Sigmoid colon (tissue), 7 donors: ENCODE measurements around the gene ETV6. TPM values are rescaled to one million over a fixed set of nuclear protein-coding genes. Genes with fewer than 3 reads are reported as not detected.

Experiments used
- DNase-seq: peaks from one replicate; pipeline ENCODE4 v3.0.0-alpha.2; 2019
- H3K27ac ChIP-seq, 4 donors: fragments of 200-600 bp; sonication (generic); one replicate each; pipeline ENCODE4 v1.5.1; 2016 to 2019; ENCODE audit warnings: mild to moderate bottlenecking in 1 of 4
- H3K27me3 ChIP-seq, 3 donors: fragments of 200-600 bp; sonication (generic); one replicate each; pipeline ENCODE4 v1.5.1; 2019; ENCODE audit warnings: mild to moderate bottlenecking in 1 of 3
- H3K36me3 ChIP-seq, 4 donors: fragments of 200-600 bp; sonication (generic); one replicate each; pipeline ENCODE4 v1.5.1; 2016 to 2019
- H3K4me1 ChIP-seq, 4 donors: fragments of 200-600 bp; sonication (generic); one replicate each; pipeline ENCODE4 v1.5.1; 2017 to 2019
- H3K4me3 ChIP-seq, 4 donors: fragments of 200-600 bp; sonication (generic); one replicate each; pipeline ENCODE4 v1.5.1; 2017 to 2019; ENCODE audit warnings: mild to moderate bottlenecking in 2 of 4, moderate library complexity in 1 of 4
- H3K9me3 ChIP-seq, 4 donors: fragments of 200-600 bp in 3 of 4; sonication (generic) in 3 of 4; one replicate each; pipeline versions ENCODE4 v1.5.1 to v1.6.1; 2013 to 2019
- CTCF ChIP-seq, 4 experiments: fragments of 450-650 bp in 3 of 4; fragments of 200-600 bp in 1 of 4; IDR thresholded peaks; one replicate each; pipeline ENCODE4 v1.5.1; 2016 to 2019; ENCODE audit warnings: antibody characterized with exemption in 4 of 4, mild to moderate bottlenecking in 3 of 4, moderate library complexity in 2 of 4
- EP300 ChIP-seq, 4 donors: sonication (generic); formaldehyde crosslinking; IDR thresholded peaks; one replicate each; pipeline ENCODE4 v1.6.1; 2017; ENCODE audit warnings: antibody characterized with exemption in 4 of 4
- POLR2A ChIP-seq, 2 donors: fragments of 450-650 bp; IDR thresholded peaks; one replicate each; pipeline ENCODE4 v1.6.1; 2016; ENCODE audit warnings: antibody characterized with exemption in 2 of 2, mild to moderate bottlenecking in 2 of 2, moderate library complexity in 2 of 2
- POLR2AphosphoS5 ChIP-seq, 4 donors: sonication (generic); formaldehyde crosslinking; IDR thresholded peaks; one replicate each; pipeline ENCODE4 v1.6.1; 2017; ENCODE audit warnings: antibody characterized with exemption in 4 of 4
- WGBS, 2 donors: extraction: QIAGEN DNeasy Blood & Tissue Kit; methylation state at CpG; one replicate each; pipeline ENCODE4 v1.1.7; 2013; 5-methylcytosine and 5-hydroxymethylcytosine counted together
- intact Hi-C: fragments of 100-400 bp; cut with DNase I; formaldehyde crosslinking; loops from one replicate; pipeline ENCODE4 v1.15.1; 2023
- polyA plus RNA-seq, 3 donors: library from polyadenylated mRNA; stranded (reverse); fragments of 200-250 nt; gene quantifications; one replicate each; pipeline ENCODE4 v1.2.3, GENCODE V29; 2013
- total RNA-seq, 4 donors: library from RNA; depleted of rRNA; stranded (reverse); fragments of >200 nt; gene quantifications; one replicate each; pipeline ENCODE4 v1.1.0, GENCODE V29; 2016
- donor health status: healthy with polysubstance abuse.
- donor health status: Bipolar disorder and iron deficiency.
- donor health status: healthy.

The ETV6 gene
- total RNA-seq (10 to 100 TPM; 15.7 to 35.2 (median 23.6) TPM), polyA plus RNA-seq (10 to 100 TPM in 2 of 3 donors, 1 to 10 TPM in 1; 8.4 to 17.3 (median 13.4) TPM)

- intact Hi-C loops, result loop anchor here (2.0 to 10.0 kb wide), 8 partner anchors 58 to 1065 kb away; partner anchors contain the start of genes CDKN1B and DUSP16
- DNase-seq, result peak; percentile 88
- H3K9me3 ChIP-seq, result no peaks in the 10 kb centered on the region
- H3K27me3 ChIP-seq, result no peaks in the 10 kb centered on the region
- peak within 1 kb of the TSS; percentile 97 to 99 (median 98) for H3K27ac ChIP-seq
- 1% methylated on average over 86 of the region's 86 CpGs for WGBS, 2 donors
- H3K36me3 ChIP-seq, result no peaks in the 10 kb centered on the region
- H3K4me1 ChIP-seq, result peaks cover 0 to 28% (median 28%) of the 10 kb centered on the region in 4 donors
- TF ChIP-seq POLR2AphosphoS5 (IDR thresholded peaks at IDR 0.05), result peak; percentile 79 to 86 (median 82)
- peak in 2 of 4 donors; percentile 52 to 73 for TF ChIP-seq EP300 (IDR thresholded peaks at IDR 0.05)
- TF ChIP-seq POLR2A (IDR thresholded peaks at IDR 0.05), result no peak
- peak within 1 kb of the TSS; percentile 81 to 91 (median 84) for H3K4me3 ChIP-seq
These were observed at the start of gene ETV6 for GRCh38 chr12:11649413-11650285. Gene ETV6, plus strand, starts transcription at chr12:11649674. Its CDS starts 454 bp downstream, at chr12:11650128.

GRCh38 chr12:11600199-11600598, 49.3 kb upstream of the ETV6 start:
- WGBS, 2 donors, result 76 to 91% methylated on average over 3 of the region's 3 CpGs
- intact Hi-C loops, result no loop called here
- TF ChIP-seq POLR2AphosphoS5 (IDR thresholded peaks at IDR 0.05) (peak in 1 of 4 donors; percentile 10), POLR2A (IDR thresholded peaks at IDR 0.05) (no peak), CTCF (IDR thresholded peaks at IDR 0.05) (no peak)
- H3K27me3 ChIP-seq, result no peaks in the 10 kb centered on the region
- no peaks in the 10 kb centered on the region for H3K36me3 ChIP-seq
- no peak for DNase-seq
- no peak overlapping the region for H3K4me3 ChIP-seq
- peaks cover 0 to 15% (median 9%) of the 10 kb centered on the region in 4 donors for H3K4me1 ChIP-seq
- H3K9me3 ChIP-seq, result no peaks in the 10 kb centered on the region
- no peak overlapping the region for H3K27ac ChIP-seq

DNA sequence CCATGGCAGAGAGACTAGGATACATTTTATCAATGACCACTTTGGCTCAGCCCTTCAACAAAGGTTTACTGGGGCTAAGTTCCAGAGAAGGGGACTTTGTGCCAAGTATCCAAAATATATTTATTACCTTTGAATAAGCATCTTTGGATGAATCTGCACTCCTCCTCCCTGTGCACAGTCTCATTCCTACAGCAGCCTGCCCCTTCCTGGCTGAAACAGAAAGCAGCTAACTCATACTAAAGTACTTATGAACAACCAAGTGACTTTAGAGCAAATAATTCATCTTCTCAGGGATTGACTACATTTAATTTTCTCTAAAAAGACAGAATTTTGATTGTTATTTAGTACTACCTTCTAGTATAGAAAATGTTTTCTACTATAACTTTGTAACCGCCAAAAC, 47.8 kb upstream of the ETV6 start:
- H3K4me3 ChIP-seq, result no peak overlapping the region
- no peaks in the 10 kb centered on the region for H3K9me3 ChIP-seq
- DNase-seq, result no peak
- intact Hi-C loops, result no loop called here
- peak overlapping the region in 2 of 4 donors; percentile 2 to 36 for H3K27ac ChIP-seq
- H3K4me1 ChIP-seq, result peaks cover 0 to 15% (median 9%) of the 10 kb centered on the region in 4 donors
- H3K36me3 ChIP-seq, result no peaks in the 10 kb centered on the region
- TF ChIP-seq POLR2AphosphoS5 (IDR thresholded peaks at IDR 0.05) (no peak), POLR2A (IDR thresholded peaks at IDR 0.05) (no peak)
- WGBS, 2 donors, result 97 to 98% methylated on average over 1 of the region's 1 CpG
- no peaks in the 10 kb centered on the region for H3K27me3 ChIP-seq

- 14 to 59% methylated on average over 10 of the region's 10 CpGs for WGBS, 2 donors
These were observed 42.0 kb upstream of the ETV6 start for GRCh38 chr12:11607313-11608081.

GRCh38 chr12:11609045-11609444, 40.4 kb upstream of the ETV6 start:
- DNase-seq, result no peak
- intact Hi-C loops, result no loop called here
- Histone ChIP-seq H3K36me3 (no peaks in the 10 kb centered on the region), H3K27me3 (no peaks in the 10 kb centered on the region), H3K4me3 (no peak overlapping the region), H3K9me3 (no peaks in the 10 kb centered on the region), H3K27ac (no peak overlapping the region), H3K4me1 (peaks cover 0 to 6% (median 2%) of the 10 kb centered on the region in 4 donors)
- TF ChIP-seq POLR2A (IDR thresholded peaks at IDR 0.05) (no peak), CTCF (IDR thresholded peaks at IDR 0.05) (no peak), EP300 (IDR thresholded peaks at IDR 0.05) (no peak), POLR2AphosphoS5 (IDR thresholded peaks at IDR 0.05) (no peak)
- 91% methylated on average over 4 of the region's 4 CpGs for WGBS, 2 donors

More at GRCh38 chr12:11607313-11608081, 42.0 kb upstream of the ETV6 start:
- H3K27me3 ChIP-seq, result no peaks in the 10 kb centered on the region
- H3K4me3 ChIP-seq, result no peak overlapping the region
- H3K36me3 ChIP-seq, result no peaks in the 10 kb centered on the region
- TF ChIP-seq EP300 (IDR thresholded peaks at IDR 0.05) (no peak), CTCF (IDR thresholded peaks at IDR 0.05) (no peak), POLR2AphosphoS5 (IDR thresholded peaks at IDR 0.05) (no peak), POLR2A (IDR thresholded peaks at IDR 0.05) (no peak)
- H3K27ac ChIP-seq, result no peak overlapping the region
- no peaks in the 10 kb centered on the region for H3K9me3 ChIP-seq
- intact Hi-C loops, result no loop called here
- H3K4me1 ChIP-seq, result peaks cover 0 to 6% (median 2%) of the 10 kb centered on the region in 4 donors
- no peak for DNase-seq
